Measurements from ENCODE around the gene GRIN2A.
A peak's percentile ranks its signal among the peaks of the same experiment; 100 is the strongest.

GRIN2A gene

DNA sequence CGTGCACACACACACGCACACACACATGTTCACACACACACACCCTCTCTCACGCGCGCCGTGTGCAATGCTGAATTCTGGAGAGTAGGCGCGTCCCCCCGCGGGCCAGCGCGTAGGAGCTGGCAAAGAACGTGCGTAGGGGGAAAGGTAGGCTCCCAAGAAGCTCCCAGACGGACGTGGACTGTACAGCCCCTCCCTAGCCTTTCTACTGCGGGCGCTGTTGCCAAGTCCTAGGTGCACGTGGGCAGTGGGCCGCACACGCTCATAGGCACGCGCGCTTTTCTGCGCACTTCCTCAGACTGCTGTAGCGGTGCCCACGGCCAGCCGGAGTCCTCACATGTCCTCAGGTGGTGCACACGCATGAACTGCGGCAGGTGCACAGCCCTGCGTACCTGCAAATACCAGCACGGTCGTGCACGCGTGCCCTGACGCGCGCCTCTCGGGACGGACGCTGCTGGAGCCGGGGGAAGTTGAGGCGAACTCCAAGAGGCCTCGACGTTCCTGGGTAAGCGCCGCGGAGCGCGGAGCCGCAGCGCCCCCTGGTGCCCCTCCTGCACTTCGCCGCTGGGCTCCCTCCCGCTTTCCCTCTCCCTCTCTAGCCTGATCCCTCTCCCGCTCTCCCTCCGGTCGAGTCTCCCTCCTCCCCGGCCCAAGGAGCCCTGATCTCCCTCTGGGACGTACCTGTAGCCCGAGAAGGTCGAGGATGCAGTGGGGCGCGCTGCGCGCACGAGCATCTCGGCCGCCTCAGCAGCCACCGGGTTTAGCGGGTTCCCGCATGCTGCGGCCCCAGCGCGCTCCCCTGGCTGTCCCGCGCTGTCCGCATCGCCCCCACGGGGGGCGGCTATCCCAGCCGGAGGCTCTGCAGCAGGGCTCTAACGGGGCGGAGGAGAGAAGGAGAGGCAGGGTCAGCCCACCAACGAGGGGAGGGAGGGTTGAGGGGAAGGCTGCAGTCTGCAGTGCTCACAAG is 749 bp downstream of the GRIN2A start:
- peak in 1 of 2 experiments; percentile 39 for DNase-seq

DNA sequence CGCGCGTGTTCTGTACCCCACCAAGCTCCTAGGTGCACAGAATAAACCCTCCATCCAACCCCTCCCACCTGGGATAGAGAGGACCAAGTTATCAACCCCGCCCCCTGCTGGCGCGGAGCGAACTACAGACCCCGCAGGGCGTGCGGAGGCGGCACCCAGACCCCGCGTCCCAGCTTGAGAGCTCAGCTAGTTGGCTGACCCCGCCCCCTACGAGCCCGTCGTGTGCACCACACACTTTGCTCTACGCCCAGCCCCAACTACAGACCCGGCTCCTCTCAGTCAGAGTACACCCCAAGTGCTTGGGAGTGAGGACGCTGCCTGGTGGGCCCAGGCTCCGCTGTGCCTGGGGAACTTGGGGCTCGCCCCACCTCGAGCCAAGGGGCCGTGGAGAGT is 1.5 kb downstream of the GRIN2A start:
- no peak for DNase-seq

DNA sequence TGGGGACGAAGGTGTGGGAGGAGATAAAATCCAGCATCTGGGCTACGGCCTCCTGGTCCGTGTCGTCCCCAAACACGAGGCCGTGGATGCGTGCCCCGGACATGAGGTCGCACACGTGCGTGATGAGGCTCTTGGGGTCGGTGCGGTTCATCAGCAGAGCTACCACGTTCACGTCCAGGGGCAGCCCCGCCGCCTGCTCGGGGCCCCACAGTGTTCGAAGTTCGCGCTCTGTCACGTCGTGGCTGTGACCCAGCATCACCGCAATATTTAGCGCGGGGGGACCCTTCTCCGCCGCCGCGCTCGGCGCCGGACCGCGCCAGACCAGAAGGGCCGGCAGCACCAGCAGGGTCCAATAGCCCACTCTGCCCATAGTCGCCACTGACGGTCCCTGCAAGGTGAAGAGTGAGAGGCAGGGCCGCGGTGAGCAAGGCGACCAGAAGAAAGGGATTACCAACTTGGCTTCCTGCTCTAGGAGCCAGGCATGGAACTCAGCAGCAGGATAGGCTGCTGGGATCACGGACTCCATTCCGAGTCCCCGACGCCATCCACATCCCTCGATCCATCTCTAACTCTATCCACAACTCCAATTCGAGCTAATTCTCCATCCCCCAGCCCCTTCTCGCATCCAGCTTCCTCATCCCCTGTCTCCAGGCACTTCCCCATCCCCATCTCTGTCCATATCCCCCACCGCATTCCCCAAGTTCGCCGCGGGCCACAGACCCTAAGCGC is 2.0 kb downstream of the GRIN2A start:
- DNase-seq, result no peak

DNA sequence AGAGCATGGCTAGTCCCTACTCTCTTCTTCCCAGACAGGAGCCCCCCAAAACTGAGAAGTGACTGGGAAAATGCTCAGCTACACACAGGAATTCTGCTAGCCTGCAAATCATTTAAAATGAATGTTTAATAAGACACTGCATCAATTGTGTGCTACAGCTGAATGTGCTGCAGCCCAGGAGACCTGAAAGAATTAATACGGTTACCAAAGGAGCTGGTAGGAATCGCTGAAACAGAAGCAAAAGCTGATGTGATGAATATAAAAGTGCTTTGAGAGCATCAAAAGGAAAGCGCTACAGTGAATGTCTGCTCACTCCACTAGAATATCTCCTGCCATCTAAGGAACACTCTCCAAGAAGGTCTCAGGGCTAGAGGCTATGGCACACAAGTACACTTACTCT is 3.7 kb downstream of the GRIN2A start:
- no peak for DNase-seq

DNA sequence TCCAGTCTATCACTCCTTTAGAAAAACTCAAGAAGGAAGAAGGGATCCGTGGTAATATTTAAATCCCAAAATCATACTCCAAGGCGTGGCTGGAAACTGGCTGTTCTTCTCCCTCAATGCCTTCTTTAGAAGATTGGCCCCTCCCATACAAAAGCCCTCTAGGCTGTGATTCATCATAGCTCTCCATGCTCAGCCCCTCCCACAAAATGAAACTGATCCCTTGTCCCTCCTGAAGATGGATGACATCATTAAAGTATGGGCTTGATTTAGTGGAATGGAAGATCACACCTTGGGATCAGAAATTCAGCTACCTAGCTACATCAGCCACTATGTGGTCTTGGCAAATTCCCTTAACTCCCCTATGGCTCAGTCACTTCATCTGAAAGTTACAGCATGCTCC is 4.1 kb downstream of the GRIN2A start:
- no peak for DNase-seq

GRCh38 chr16:10172848-10173655 is 9.2 kb downstream of the GRIN2A start:
- no peak for DNase-seq

DNA sequence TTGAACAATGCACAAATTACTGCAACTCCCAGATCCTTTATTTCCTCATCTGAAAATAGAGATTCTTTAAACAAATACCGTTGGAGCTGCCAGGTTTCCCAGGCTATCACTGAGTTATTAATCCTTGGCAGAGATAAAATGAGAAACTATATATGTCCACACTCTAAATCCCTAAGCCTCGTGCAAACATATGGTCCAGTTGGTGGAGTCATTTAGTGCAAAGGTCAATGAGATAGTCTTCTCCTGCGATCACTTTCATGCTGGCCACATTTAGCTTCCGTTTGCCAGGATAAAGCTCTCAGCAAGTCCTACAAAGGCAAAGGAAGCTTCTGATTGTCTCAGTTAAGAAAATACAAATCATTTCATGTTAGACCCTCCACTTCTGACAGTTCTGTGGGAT is 11.0 kb downstream of the GRIN2A start:
- no peak for DNase-seq

GRCh38 chr16:10169904-10170410 is 12.3 kb downstream of the GRIN2A start:
- DNase-seq, result no peak

GRCh38 chr16:10169031-10169430 is 13.2 kb downstream of the GRIN2A start:
- DNase-seq, result no peak

DNA sequence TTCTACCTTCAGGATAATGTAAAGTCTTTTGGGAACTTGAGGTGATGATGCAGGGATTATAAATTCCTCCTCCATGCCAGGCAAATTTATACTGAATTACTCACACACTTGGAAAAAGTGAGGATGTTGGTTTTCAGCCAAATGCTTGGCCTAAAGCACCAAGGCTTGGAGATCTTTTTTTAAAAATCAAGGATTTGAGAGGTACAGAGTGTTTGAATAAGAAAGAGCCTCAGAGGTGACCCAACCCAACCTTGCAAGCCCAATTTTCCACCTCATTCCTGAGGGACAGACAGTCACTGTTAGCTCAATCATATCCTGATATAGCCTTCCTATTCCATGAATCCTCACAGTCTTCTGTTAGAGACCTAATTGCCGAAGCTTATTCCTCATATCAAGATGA is 14.0 kb downstream of the GRIN2A start:
- DNase-seq, result no peak

GRCh38 chr16:10165643-10166042 is 16.6 kb downstream of the GRIN2A start:
- DNase-seq, result no peak

GRCh38 chr16:10162981-10163380 is 19.2 kb downstream of the GRIN2A start:
- no peak for DNase-seq

DNA sequence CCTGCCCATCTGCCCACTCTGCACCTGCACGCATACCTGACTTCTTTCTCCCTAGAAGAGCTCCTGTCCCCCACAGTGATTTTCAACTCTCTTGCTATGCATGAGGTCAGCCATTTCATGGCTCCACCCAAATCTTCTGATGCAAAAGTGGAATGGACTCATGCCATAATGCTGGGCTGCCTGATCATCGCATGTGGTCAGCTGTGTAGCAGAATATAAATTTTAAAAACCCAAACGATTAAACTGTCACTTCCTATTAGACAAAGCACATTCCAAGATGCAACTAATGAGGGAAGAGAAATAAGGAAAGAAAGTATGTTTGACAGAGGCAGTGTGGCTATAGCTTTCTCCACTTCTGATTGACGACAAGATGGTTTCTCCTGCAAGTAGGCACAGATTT is 26.1 kb downstream of the GRIN2A start:
- no peak for DNase-seq

DNA sequence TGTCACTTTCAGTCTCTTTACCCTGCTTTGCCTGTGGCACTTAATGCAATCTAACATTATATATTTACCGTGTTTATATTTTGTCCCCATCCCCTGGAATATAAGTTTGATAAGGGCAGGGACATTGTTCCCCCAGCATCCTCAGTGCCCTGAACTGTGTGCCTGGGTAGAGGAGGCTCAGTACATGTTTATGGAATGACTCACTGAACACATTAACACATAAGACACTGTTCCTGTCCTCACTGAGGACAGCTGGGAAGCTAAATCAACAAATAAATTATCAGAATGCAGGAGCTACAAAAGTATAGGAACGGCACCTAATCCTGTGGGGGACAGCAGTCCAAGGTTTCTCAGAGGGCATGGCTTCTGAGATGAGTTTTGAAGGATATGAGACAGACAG is 27.8 kb downstream of the GRIN2A start:
- DNase-seq, result no peak

- DNase-seq, result no peak
These were observed 28.2 kb downstream of the GRIN2A start for GRCh38 chr16:10153985-10154384.

DNA sequence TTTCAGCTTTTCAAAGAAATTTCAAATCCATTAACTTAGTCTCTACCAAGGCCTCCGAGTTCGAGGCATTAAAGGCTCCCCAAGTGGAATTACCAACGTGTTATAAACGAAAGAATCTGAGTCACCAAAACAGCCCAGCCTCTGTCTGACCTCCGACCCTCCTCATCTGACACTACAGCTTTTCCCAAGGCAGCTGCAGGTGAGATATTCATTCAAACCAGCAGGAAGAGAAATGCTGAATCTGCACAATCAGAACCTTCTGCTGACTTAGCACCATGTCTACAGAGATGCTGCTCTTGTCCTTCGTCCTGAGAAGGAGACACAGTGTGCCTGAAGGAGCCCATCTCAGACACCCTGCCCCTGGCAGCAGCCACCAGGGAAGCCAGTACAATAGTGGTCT is 30.5 kb downstream of the GRIN2A start:
- DNase-seq, result no peak

- no peak for DNase-seq
These were observed 31.3 kb downstream of the GRIN2A start for GRCh38 chr16:10150906-10151305.

DNA sequence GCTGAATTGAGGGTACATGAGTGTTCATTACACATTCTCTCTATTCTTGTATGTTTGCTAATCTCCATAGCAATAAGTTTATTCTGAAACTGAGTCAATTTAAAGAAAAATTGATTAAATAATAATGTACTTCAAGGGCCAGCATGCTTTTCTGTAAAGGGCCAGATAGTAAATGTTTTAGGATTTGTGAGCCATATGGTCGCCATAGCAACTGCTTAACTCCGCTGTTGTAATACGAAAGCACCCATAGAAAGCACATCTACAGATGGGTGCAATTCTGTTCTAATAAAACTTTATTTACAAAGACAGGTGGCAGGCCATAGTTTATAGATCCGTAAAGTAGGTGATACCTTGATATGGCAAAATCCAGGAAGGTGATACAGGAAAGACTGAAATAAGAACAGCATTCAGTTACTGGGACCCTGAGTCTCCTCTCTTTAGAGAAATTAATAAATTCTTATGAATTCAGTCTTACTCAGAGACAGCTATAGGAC is 36.6 kb downstream of the GRIN2A start:
- DNase-seq, result no peak

DNA sequence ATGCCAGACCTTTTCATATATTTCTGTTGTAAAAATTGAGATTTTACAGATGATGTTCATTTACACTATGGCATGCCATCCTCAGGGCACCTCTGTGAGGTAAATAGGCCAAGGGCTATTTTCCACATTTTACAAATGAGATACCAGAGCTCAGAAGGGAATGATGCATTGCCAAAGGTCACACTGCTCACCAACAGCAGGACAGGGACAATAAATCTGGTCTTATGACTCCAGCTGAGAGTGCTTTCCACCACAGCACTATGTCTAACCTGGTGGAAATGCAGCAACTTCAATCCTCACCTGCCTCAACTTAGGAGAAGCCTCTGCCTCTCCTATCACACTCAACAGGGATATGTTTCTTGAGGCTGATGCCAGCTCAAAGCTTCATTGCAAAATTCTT is 40.6 kb downstream of the GRIN2A start:
- DNase-seq, result no peak

- DNase-seq, result no peak
These were observed 43.3 kb downstream of the GRIN2A start for GRCh38 chr16:10138881-10139280.

GRCh38 chr16:10137341-10137740 is 44.9 kb downstream of the GRIN2A start:
- DNase-seq, result no peak

DNA sequence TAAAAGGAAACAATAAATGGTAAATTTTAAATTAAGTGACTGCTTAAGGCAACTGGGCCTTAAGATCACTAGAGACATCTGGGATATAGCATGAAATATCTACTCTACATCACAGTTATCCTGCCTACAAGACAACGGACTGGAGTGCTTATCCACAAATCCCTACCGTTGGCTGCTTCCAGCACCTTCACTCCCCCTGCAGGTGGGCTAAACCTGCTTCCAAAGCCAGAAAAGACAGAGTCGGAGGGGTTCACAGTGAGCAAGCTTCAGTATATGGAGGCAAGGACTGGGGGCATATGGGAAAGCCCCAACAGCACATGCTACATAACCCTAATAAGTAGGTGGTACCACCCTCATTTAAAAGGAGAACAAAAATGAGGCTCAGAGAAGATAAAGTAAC is 45.3 kb downstream of the GRIN2A start:
- DNase-seq, result no peak

GRCh38 chr16:10130538-10130937 is 51.7 kb downstream of the GRIN2A start:
- no peak for DNase-seq

All from SW 1271 (cell line).